Spleen (tissue), 11 donors: ENCODE measurements around the gene MTX3. TPM values are rescaled to one million over a fixed set of nuclear protein-coding genes. Genes with fewer than 3 reads are reported as not detected.

Source experiments
- DNase-seq: peaks from one replicate; pipeline ENCODE4 v3.0.0-alpha.2; 2020
- H3K27ac ChIP-seq, 8 donors: fragments of 200-600 bp; sonication (generic) in 7 of 8; 1 replicate in 4 of 8; 2 replicates in 4 of 8; pipeline versions ENCODE4 v1.5.0 to v1.8.0; 2016 to 2021; ENCODE audit warnings: inconsistent platforms in 4 of 8, mild to moderate bottlenecking in 4 of 8, moderate library complexity in 1 of 8
- H3K27me3 ChIP-seq, 7 donors: fragments of 200-600 bp; sonication (generic) in 6 of 7; replicated peaks in 1 of 7; 1 replicate in 4 of 7; 2 replicates in 3 of 7; pipeline versions ENCODE4 v1.5.0 to v1.8.0; 2016 to 2021; ENCODE audit warnings: inconsistent platforms in 3 of 7, mild to moderate bottlenecking in 1 of 7
- H3K36me3 ChIP-seq, 6 donors: fragments of 200-600 bp; sonication (generic) in 5 of 6; 1 replicate in 4 of 6; 2 replicates in 2 of 6; pipeline versions ENCODE4 v1.5.0 to v1.8.0; 2016 to 2021; ENCODE audit warnings: inconsistent platforms in 2 of 6
- H3K4me1 ChIP-seq, 6 donors: fragments of 200-600 bp; sonication (generic) in 5 of 6; 1 replicate in 3 of 6; 2 replicates in 3 of 6; pipeline versions ENCODE4 v1.5.0 to v1.8.0; 2016 to 2021; ENCODE audit warnings: inconsistent platforms in 3 of 6
- H3K4me3 ChIP-seq, 8 donors: fragments of 200-600 bp; sonication (generic) in 7 of 8; 1 replicate in 4 of 8; 2 replicates in 4 of 8; pipeline versions ENCODE4 v1.5.0 to v1.8.0; 2016 to 2021; ENCODE audit warnings: inconsistent platforms in 4 of 8, mild to moderate bottlenecking in 4 of 8, moderate library complexity in 2 of 8
- H3K9me3 ChIP-seq, 8 donors: fragments of 200-600 bp; sonication (generic) in 7 of 8; 1 replicate in 4 of 8; 2 replicates in 4 of 8; pipeline versions ENCODE4 v1.5.0 to v1.8.0; 2016 to 2021; ENCODE audit warnings: inconsistent platforms in 4 of 8
- CTCF ChIP-seq, 11 experiments: fragments of 200-600 bp in 7 of 11; fragments of 450-650 bp in 4 of 11; sonication (generic) in 4 of 11; IDR thresholded peaks in 8 of 11; conservative IDR thresholded peaks in 3 of 11; 1 replicate in 7 of 11; 2 replicates in 4 of 11; pipeline versions ENCODE4 v1.4.0 to v1.8.0; 2016 to 2021; ENCODE audit warnings: antibody characterized with exemption in 11 of 11, inconsistent platforms in 4 of 11, mild to moderate bottlenecking in 1 of 11
- POLR2A ChIP-seq, 3 donors: fragments of 450-650 bp; IDR thresholded peaks; one replicate each; pipeline ENCODE4 v1.5.1; 2017; ENCODE audit warnings: antibody characterized with exemption in 3 of 3, mild to moderate bottlenecking in 1 of 3
- POLR2AphosphoS5 ChIP-seq, 3 donors: sonication (generic); formaldehyde crosslinking; IDR thresholded peaks; one replicate each; pipeline ENCODE4 v1.5.1; 2017; ENCODE audit warnings: antibody characterized with exemption in 3 of 3
- WGBS, 5 donors: extraction: QIAGEN DNeasy Blood & Tissue Kit in 3 of 5; methylation state at CpG; one replicate each; pipeline versions ENCODE4 v1.1.5 to v1.1.7; 2013 to 2018; 5-methylcytosine and 5-hydroxymethylcytosine counted together
- intact Hi-C: fragments of 100-400 bp; cut with DNase I; formaldehyde crosslinking; loops from one replicate; pipeline ENCODE4 v1.15.0; 2023; ENCODE audit warnings: low total_unique reads
- polyA plus RNA-seq, 3 donors: library from polyadenylated mRNA; stranded (reverse); fragments of 200-250 nt; gene quantifications; one replicate each; pipeline ENCODE4 v1.2.1, GENCODE V29; 2013
- total RNA-seq, 7 donors: library from RNA; depleted of rRNA in 3 of 7; stranded (reverse); fragments of >200 nt in 3 of 7; fragmentation: NEBNext Ultra II Directional in 4 of 7; extraction: Animal tissue kit (Norgen Biotek cat#: 25700) in 4 of 7; gene quantifications; one replicate each; pipeline versions ENCODE4 v1.1.0 to v1.2.1, GENCODE V29; 2016 to 2021
- donor health status: healthy with polysubstance abuse.
- donor health status: DM: no; HTN: no; CAD: no; lungs with moderate emphysema.
- donor health status: DM: no; HTN: no; CAD: no.
- donor health status: Bipolar disorder and iron deficiency.
- donor health status: healthy.
- donor health status: DM: no; HTN: no; CAD: no.
- donor health status: DM: yes; HTN: yes; CAD: no.

Gene MTX3
- total and polyA plus RNA-seq, 10 donors, result 6.0 to 19.8 (median 15.8) TPM

- TF ChIP-seq POLR2A (IDR thresholded peaks at IDR 0.05), result no peak
- TF ChIP-seq CTCF (IDR thresholded peaks at IDR 0.05 in 8 of 11, conservative IDR thresholded peaks at IDR 0.05 in 3 of 11), result no peak
- no peak for TF ChIP-seq POLR2AphosphoS5 (IDR thresholded peaks at IDR 0.05)
- DNase-seq, result no peak
- no peak overlapping the region for H3K27ac ChIP-seq
- intact Hi-C loops, result no loop called here
- H3K4me3 ChIP-seq, result no peak overlapping the region
- no peaks in the 10 kb centered on the region for H3K27me3 ChIP-seq
- H3K4me1 ChIP-seq, result peaks cover 0 to 23% (median 2%) of the 10 kb centered on the region in 6 donors
- peaks cover 2 to 99% (median 60%) of the 10 kb centered on the region in 6 donors for H3K36me3 ChIP-seq
- no peaks in the 10 kb centered on the region for H3K9me3 ChIP-seq
These were observed 6.7 kb downstream of the MTX3 start for GRCh38 chr5:79984363-79984762.

GRCh38 chr5:79983618-79984017, 7.4 kb downstream of the MTX3 start:
- no peak for DNase-seq
- Histone ChIP-seq H3K36me3 (peaks cover 2 to 100% (median 60%) of the 10 kb centered on the region in 6 donors), H3K4me3 (no peak overlapping the region), H3K4me1 (peaks cover 0 to 22% (median 2%) of the 10 kb centered on the region in 6 donors), H3K27ac (no peak overlapping the region), H3K9me3 (no peaks in the 10 kb centered on the region), H3K27me3 (no peaks in the 10 kb centered on the region)
- 89 to 99% (median 94%) methylated on average over 7 of the region's 7 CpGs for WGBS, 5 donors
- intact Hi-C loops, result no loop called here
- no peak for TF ChIP-seq POLR2AphosphoS5 (IDR thresholded peaks at IDR 0.05)
- no peak for TF ChIP-seq CTCF (IDR thresholded peaks at IDR 0.05 in 8 of 11, conservative IDR thresholded peaks at IDR 0.05 in 3 of 11)
- TF ChIP-seq POLR2A (IDR thresholded peaks at IDR 0.05), result no peak

- no peak for DNase-seq
- no peaks in the 10 kb centered on the region for H3K9me3 ChIP-seq
- no peak for TF ChIP-seq POLR2AphosphoS5 (IDR thresholded peaks at IDR 0.05)
- TF ChIP-seq CTCF (IDR thresholded peaks at IDR 0.05 in 8 of 11, conservative IDR thresholded peaks at IDR 0.05 in 3 of 11), result no peak
- peak overlapping the region in 2 of 8 donors; percentile 6 to 53 for H3K27ac ChIP-seq
- WGBS, 5 donors, result 46 to 72% (median 63%) methylated on average over 1 of the region's 1 CpG
- H3K27me3 ChIP-seq, result no peaks in the 10 kb centered on the region
- peaks cover 0 to 22% (median 2%) of the 10 kb centered on the region in 6 donors for H3K4me1 ChIP-seq
- H3K4me3 ChIP-seq, result no peak overlapping the region
- H3K36me3 ChIP-seq, result peaks cover 0 to 100% (median 60%) of the 10 kb centered on the region in 6 donors
- intact Hi-C loops, result no loop called here
These were observed 8.9 kb downstream of the MTX3 start for GRCh38 chr5:79982136-79982535.

- no peaks in the 10 kb centered on the region for H3K9me3 ChIP-seq
- peaks cover 0 to 15% (median 2%) of the 10 kb centered on the region in 6 donors for H3K4me1 ChIP-seq
- whole genome bisulfite sequencing, 5 donors, result 94 to 97% (median 96%) methylated on average over 7 of the region's 7 CpGs
- no peak for TF ChIP-seq POLR2A (IDR thresholded peaks at IDR 0.05)
- TF ChIP-seq CTCF (IDR thresholded peaks at IDR 0.05 in 8 of 11, conservative IDR thresholded peaks at IDR 0.05 in 3 of 11), result no peak
- no peak for TF ChIP-seq POLR2AphosphoS5 (IDR thresholded peaks at IDR 0.05)
- H3K27ac ChIP-seq, result no peak overlapping the region
- H3K4me3 ChIP-seq, result no peak overlapping the region
- DNase-seq, result no peak
- peaks cover 0 to 75% (median 25%) of the 10 kb centered on the region in 6 donors for H3K36me3 ChIP-seq
- intact Hi-C loops, result no loop called here
- H3K27me3 ChIP-seq, result no peaks in the 10 kb centered on the region
These were observed 14.1 kb downstream of the MTX3 start for GRCh38 chr5:79976759-79977515.
